Fibroblast of lung (primary cell): ENCODE data around the gene PSTPIP2. TPM values are rescaled to one million over a fixed set of nuclear protein-coding genes. Genes with fewer than 3 reads are reported as not detected.
A peak's percentile ranks its signal among the peaks of the same experiment; 100 is the strongest.

Source experiments
- DNase-seq, 2 donors: peaks; one replicate each; pipeline versions ENCODE4 v3.0.0 to v3.0.0-alpha.2; 2010; ENCODE audit warnings: low read depth in 2 of 2
- H2AFZ ChIP-seq: 2 replicates; pipeline ENCODE4 v1.5.1; 2012; ENCODE audit warnings: low read length, control low read depth, inconsistent platforms
- H3K27ac ChIP-seq: 2 replicates; pipeline ENCODE4 v1.5.1; 2011; ENCODE audit warnings: low read length, control low read depth; ENCODE audit not compliant: insufficient read depth
- H3K27me3 ChIP-seq: 2 replicates; pipeline ENCODE4 v1.5.1; 2011; ENCODE audit warnings: mild to moderate bottlenecking, low read length; ENCODE audit not compliant: control insufficient read depth, insufficient read depth
- H3K36me3 ChIP-seq: 2 replicates; pipeline ENCODE4 v1.5.1; 2011; ENCODE audit warnings: low read length; ENCODE audit not compliant: control insufficient read depth, insufficient read depth
- H3K4me1 ChIP-seq: 2 replicates; pipeline ENCODE4 v1.5.1; 2011; ENCODE audit warnings: low read length; ENCODE audit not compliant: control insufficient read depth, insufficient read depth; ENCODE audit errors: extremely low read depth
- H3K4me2 ChIP-seq: 2 replicates; pipeline ENCODE4 v1.5.1; 2011; ENCODE audit warnings: low read length, control low read depth; ENCODE audit not compliant: insufficient read depth; ENCODE audit errors: extremely low read depth
- H3K4me3 ChIP-seq, 4 experiments: fragments of 200-600 bp in 1 of 4; sonication (generic) in 1 of 4; replicated peaks in 1 of 4; 2 replicates each; pipeline ENCODE4 v1.5.1; 2011 to 2016; ENCODE audit warnings: low read length in 4 of 4, low read depth in 3 of 4, mild to moderate bottlenecking in 3 of 4, control low read depth in 2 of 4, inconsistent platforms in 1 of 4, mixed read lengths in 1 of 4; ENCODE audit not compliant: insufficient read depth in 1 of 4; ENCODE audit errors: control extremely low read depth in 1 of 4
- H3K79me2 ChIP-seq: 2 replicates; pipeline ENCODE4 v1.5.1; 2012; ENCODE audit warnings: mild to moderate bottlenecking, low read length, inconsistent platforms; ENCODE audit not compliant: control insufficient read depth, insufficient read depth
- H3K9ac ChIP-seq: 2 replicates; pipeline ENCODE4 v1.5.1; 2011; ENCODE audit warnings: mild to moderate bottlenecking, low read length, control low read depth; ENCODE audit not compliant: insufficient read depth
- H3K9me3 ChIP-seq: 2 replicates; pipeline ENCODE4 v1.5.1; 2012; ENCODE audit warnings: low read depth, low read length; ENCODE audit not compliant: control insufficient read depth, insufficient read depth
- H4K20me1 ChIP-seq: 2 replicates; pipeline ENCODE4 v1.5.1; 2011; ENCODE audit warnings: low read length; ENCODE audit not compliant: control insufficient read depth, insufficient read depth; ENCODE audit errors: extremely low read depth
- EZH2 ChIP-seq: IDR thresholded peaks from 2 replicates; pipeline ENCODE4 v1.5.1; 2012; ENCODE audit warnings: low read length, control low read depth, mild to moderate bottlenecking; ENCODE audit errors: missing control alignments
- polyA plus RNA-seq, 2 donors: library from polyadenylated mRNA; depleted of rRNA in 1 of 2; stranded (reverse) in 1 of 2; unstranded in 1 of 2; fragments of >200 nt; gene quantifications; 2 replicates each; pipeline ENCODE4 v1.2.1, GENCODE V29; 2011 to 2012; ENCODE audit warnings: missing spikeins in 1 of 2
- total RNA-seq: library from RNA; depleted of rRNA; stranded (reverse); fragments of >200 nt; gene quantifications from 2 replicates; pipeline ENCODE4 v1.2.1, GENCODE V29; 2014
- TF ChIP-seq, protein P1 (sequence below), 2 donors: IDR thresholded peaks in 1 of 2; conservative IDR thresholded peaks in 1 of 2; 1 replicate in 1 of 2; 2 replicates in 1 of 2; pipeline ENCODE4 v1.5.1; 2011 to 2012; ENCODE audit warnings: low read length in 2 of 2, control low read depth in 1 of 2, inconsistent platforms in 1 of 2, low read depth in 1 of 2, mild to moderate bottlenecking in 1 of 2

PSTPIP2 gene
- total and polyA plus RNA-seq, 2 donors (not counting 1 experiment from before 2014, with no cell fraction given) = 13.4 to 18.4 TPM

DNA sequence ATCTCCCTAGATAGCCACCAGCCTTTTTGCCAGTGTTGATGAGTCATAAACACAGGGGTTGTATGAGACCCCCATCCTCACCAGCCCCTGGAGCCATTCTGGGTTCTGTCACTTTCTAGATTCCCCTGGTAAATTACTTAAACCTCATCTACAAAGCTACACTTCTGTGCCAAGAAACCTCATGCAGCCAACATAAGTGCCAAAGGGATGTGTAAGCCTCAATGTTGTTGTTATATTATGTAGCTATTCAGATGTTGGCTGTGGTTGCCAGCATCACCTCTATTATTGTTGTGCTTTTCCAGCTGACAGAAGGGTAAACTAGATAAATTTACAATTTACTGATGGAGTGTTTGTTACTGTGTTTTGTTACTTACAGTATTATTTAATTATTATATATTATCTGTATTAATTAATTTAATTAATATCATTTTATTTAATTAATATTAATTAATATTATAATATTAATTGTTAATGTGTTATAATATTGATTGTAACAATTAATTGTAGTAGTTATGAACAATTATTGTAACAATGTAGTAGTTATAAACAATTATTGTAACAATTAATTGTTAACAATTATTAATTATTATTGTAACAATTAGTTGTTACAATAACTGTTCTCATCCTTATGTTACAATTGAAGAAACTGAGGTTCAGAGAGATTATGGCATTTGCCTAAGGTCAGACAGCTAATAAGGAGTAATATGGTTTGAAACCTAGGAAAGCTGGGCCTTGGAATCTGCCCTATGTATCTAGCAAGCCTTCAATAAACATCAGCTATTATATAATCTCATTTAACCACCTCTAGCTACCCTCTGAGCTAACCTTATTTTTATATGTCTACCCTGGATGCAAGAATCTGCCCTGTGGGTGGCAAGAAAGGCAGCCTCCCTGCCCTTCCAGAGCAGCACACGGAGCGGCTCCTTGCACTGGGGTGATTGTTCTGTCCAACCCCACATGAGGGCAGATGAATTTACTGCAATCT is 36.1 kb downstream of the PSTPIP2 start:
- H3K36me3 ChIP-seq = no peaks in the 10 kb centered on the region
- no peaks in the 10 kb centered on the region for H4K20me1 ChIP-seq
- TF ChIP-seq, protein P1, sequence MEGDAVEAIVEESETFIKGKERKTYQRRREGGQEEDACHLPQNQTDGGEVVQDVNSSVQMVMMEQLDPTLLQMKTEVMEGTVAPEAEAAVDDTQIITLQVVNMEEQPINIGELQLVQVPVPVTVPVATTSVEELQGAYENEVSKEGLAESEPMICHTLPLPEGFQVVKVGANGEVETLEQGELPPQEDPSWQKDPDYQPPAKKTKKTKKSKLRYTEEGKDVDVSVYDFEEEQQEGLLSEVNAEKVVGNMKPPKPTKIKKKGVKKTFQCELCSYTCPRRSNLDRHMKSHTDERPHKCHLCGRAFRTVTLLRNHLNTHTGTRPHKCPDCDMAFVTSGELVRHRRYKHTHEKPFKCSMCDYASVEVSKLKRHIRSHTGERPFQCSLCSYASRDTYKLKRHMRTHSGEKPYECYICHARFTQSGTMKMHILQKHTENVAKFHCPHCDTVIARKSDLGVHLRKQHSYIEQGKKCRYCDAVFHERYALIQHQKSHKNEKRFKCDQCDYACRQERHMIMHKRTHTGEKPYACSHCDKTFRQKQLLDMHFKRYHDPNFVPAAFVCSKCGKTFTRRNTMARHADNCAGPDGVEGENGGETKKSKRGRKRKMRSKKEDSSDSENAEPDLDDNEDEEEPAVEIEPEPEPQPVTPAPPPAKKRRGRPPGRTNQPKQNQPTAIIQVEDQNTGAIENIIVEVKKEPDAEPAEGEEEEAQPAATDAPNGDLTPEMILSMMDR (conservative IDR thresholded peaks at IDR 0.05 in 1 of 2, IDR thresholded peaks at IDR 0.05 in 1 of 2; ENCODE audit: low read depth in 1 of 2, low read length in 2 of 2) = no peak
- no peak for TF ChIP-seq EZH2
- peak; percentile 20 to 83 for DNase-seq
- no peak overlapping the region for H3K4me3 ChIP-seq
- H3K27me3 ChIP-seq = no peaks in the 10 kb centered on the region
- H3K4me1 ChIP-seq = no peaks in the 10 kb centered on the region
- H2AFZ ChIP-seq = no peak overlapping the region
- no peak overlapping the region for H3K4me2 ChIP-seq
- no peak overlapping the region for H3K9ac ChIP-seq
- H3K27ac ChIP-seq = no peak overlapping the region
- H3K79me2 ChIP-seq = no peaks in the 10 kb centered on the region
- H3K9me3 ChIP-seq = no peaks in the 10 kb centered on the region

DNA sequence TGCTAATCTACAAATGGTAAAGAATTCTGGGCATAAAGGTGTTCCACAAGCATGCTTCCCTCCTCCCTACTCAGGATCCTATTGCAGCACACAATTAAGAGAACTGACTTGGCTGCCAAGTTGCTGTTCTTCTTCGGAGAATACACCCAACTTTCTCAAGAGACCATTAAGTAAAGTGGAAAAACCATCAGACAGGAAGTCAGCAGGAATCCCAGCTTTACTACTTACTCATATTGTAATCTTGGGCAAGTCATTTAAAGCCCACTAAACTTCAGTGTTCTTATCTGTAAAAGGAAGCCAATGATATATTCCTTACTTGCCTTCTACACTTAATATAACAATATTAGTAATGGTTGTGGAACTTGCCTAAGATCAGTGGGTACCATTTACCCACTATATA is 37.8 kb downstream of the PSTPIP2 start:
- no peak overlapping the region for H3K4me2 ChIP-seq
- H3K27ac ChIP-seq = no peak overlapping the region
- no peaks in the 10 kb centered on the region for H3K79me2 ChIP-seq
- no peaks in the 10 kb centered on the region for H4K20me1 ChIP-seq
- H3K9me3 ChIP-seq = no peaks in the 10 kb centered on the region
- peak in 1 of 2 donors; percentile 73 for DNase-seq
- no peaks in the 10 kb centered on the region for H3K4me1 ChIP-seq
- no peaks in the 10 kb centered on the region for H3K27me3 ChIP-seq
- H3K4me3 ChIP-seq = no peak overlapping the region
- TF ChIP-seq, protein P1 (conservative IDR thresholded peaks at IDR 0.05 in 1 of 2, IDR thresholded peaks at IDR 0.05 in 1 of 2; ENCODE audit: low read depth in 1 of 2, low read length in 2 of 2) = no peak
- no peak for TF ChIP-seq EZH2
- H3K9ac ChIP-seq = no peak overlapping the region
- no peaks in the 10 kb centered on the region for H3K36me3 ChIP-seq
- H2AFZ ChIP-seq = no peak overlapping the region

DNA sequence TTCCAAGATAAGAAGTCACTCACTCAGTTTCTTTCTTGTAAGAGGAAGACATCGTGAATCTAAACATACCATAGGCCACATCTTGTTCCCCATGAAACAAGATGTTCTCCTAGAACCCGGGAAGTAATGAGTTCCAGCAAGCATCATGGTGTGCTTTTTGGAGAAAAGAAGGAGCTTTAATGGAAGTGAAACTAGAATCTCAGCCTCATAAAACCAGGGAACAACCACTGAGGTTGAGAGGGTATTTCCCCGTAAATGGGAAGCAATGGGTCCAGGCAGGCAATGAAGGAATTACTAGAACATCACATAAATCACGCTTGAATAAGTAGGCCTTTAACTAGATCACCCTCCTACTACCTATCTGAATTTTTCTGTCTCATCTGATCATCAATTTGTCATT is 40.3 kb downstream of the PSTPIP2 start:
- DNase-seq = no peak

More for the DNA sequence above, 40.3 kb downstream of the PSTPIP2 start:
- no peaks in the 10 kb centered on the region for H3K9me3 ChIP-seq
- H3K4me3 ChIP-seq = no peak overlapping the region
- no peaks in the 10 kb centered on the region for H3K36me3 ChIP-seq
- peaks cover 2% of the 10 kb centered on the region for H3K4me1 ChIP-seq
- TF ChIP-seq EZH2 = no peak
- TF ChIP-seq, protein P1 (conservative IDR thresholded peaks at IDR 0.05 in 1 of 2, IDR thresholded peaks at IDR 0.05 in 1 of 2; ENCODE audit: low read depth in 1 of 2, low read length in 2 of 2) = no peak
- H3K79me2 ChIP-seq = no peaks in the 10 kb centered on the region
- no peaks in the 10 kb centered on the region for H4K20me1 ChIP-seq
- H3K9ac ChIP-seq = no peak overlapping the region
- no peaks in the 10 kb centered on the region for H3K27me3 ChIP-seq
- H3K4me2 ChIP-seq = no peak overlapping the region
- no peak overlapping the region for H2AFZ ChIP-seq
- no peak overlapping the region for H3K27ac ChIP-seq
